HG02885 (cell line): ENCODE measurements around the gene SFI1.
"Not testable (repeated sequence)": the region's sequence is repeated elsewhere in the genome, so short reads cannot be mapped to it uniquely, and the experiment has no call there.

Experiments used
- ATAC-seq: cut with Tn5 transposase; IDR thresholded peaks from one replicate; pipeline ENCODE4 v1.9.1; 2021; ENCODE audit warnings: mild to moderate bottlenecking; ENCODE audit not compliant: unreplicated experiment, poor library complexity

SFI1 gene

GRCh38 chr22:31533374-31533773 lies 37.0 kb downstream of the SFI1 start:
- no peak for ATAC-seq

GRCh38 chr22:31537019-31537535 lies 40.7 kb downstream of the SFI1 start:
- no peak for ATAC-seq

GRCh38 chr22:31538815-31539214 lies 42.5 kb downstream of the SFI1 start:
- no peak for ATAC-seq

- ATAC-seq, result not testable (repeated sequence)
Measured at GRCh38 chr22:31540166-31540565, 43.8 kb downstream of the SFI1 start.

- ATAC-seq, result no peak
Measured at GRCh38 chr22:31540966-31541365, 44.6 kb downstream of the SFI1 start.

DNA sequence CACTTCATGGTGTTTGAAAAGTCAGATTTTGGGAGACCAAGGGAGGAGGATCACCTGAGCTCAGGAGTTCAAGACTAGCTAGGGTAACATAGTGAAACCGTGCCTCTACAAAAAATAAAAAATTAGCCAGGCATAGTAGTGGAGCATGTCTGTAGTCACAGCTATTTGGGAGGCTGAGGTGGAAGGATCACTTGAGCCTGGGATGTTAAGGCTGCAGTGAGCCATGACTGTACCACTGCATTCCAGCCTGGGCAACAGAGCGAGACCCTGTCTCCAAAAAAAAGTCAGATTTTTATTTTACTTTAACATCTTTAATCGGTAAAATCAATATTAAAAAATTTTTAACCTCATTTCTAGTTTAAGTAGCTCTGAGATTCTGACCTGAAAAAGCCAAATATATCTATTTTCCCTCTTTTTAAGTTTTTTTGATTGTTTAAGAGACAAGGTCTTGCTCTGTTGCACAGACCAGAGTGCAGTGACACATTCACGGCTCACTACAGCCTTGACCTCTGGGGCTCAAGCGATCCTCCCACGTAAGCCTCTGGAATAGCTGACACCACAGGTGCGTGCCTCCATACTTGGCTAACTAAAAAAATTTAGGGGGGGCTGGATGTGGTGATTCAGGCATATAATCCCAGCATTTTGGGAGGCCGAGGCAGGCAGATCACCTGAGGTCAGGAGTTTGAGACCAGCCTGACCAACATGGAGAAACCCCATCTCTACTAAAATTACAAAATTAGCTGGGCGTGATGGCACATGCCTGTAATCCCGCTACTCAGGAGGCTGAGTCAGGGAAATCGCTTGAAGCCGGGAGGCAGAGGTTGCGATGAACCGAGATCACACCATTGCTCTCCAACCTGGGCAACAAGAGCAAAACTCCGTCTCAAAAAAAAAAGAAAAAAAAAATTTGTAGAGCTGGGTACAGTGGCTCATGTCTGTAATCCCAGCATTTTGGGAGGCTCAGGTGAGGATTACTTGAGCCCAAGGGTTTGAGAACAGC lies 48.4 kb downstream of the SFI1 start:
- ATAC-seq, result no peak

DNA sequence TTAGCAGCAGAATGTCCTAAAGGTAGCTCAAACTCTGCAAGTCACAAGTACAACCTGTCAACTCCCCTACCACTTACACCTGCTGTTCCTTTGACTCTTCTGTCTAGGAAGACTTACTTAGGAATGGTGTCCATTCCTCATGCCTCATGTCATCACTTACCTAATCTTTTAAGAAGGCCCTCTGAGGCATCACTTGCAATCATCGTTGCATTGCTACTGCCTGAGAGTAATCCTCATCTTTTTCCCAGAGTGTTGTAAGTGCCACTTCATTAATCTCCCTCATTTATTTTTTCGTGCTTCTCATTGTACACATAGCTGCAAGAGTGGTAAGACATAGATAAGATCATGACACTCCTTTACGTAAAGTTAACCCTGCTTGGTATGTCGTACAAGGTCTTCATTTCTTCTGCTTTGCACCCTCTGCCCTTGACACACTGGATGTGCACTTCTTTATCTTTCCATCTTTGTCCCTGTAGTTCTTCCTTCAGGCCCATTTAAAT lies 54.6 kb downstream of the SFI1 start:
- ATAC-seq, result no peak

- no peak for ATAC-seq
Measured at GRCh38 chr22:31556627-31557203, 60.4 kb downstream of the SFI1 start.

DNA sequence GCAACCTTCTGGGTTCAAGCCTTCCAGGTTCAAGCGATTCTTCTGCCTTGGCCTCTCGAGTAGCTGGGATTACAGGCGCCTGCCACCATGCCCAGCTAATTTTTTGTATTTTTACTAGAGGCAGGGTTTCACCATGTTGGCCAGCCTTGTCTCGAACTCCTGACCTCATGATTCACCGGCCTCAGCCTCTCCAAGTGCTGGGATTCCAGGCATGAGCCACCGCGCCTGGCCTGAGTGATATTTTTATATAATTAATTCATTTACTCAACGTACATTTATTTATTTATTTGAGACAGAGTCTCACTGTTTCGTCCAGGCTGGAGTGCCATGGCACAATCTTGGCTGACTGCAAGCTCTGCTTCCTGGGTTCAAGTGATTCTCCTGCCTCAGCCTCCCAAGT lies 62.2 kb downstream of the SFI1 start:
- ATAC-seq, result not testable (repeated sequence)

DNA sequence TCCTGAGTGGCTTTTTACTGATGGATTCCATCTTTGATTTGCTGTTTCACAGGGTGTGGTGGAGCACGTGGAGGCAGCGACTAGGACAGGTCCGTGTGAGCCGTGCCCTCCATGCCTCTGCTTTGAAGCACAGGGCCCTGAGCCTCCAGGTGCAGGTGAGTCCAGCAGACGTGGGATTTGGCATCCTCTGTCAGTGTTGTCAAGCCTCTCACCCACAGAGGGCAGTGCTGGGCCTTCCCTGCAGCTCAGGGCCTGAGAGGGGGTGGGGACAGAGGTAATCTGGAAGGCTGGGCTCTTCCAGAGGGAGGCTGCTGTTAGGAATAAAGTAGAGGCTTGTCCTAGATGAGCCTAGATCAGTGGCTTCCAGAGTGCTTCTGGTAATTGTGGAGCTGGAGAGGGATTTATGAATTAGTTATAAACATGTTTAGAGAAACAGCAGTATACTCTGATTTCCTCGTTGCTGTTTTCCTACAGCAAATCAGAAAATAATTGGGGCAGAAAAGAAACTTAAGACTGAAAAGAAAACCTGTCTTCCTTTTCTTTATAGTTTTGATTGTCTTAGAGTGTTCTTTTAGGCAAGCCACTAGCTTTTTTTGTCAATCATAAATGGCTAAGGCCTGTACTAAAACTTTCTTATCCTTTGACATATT lies 65.0 kb downstream of the SFI1 start:
- no peak for ATAC-seq

GRCh38 chr22:31561970-31562369 lies 65.6 kb downstream of the SFI1 start:
- no peak for ATAC-seq

- ATAC-seq, result no peak
Measured at GRCh38 chr22:31566484-31566883, 70.1 kb downstream of the SFI1 start.

- no peak for ATAC-seq
Measured at GRCh38 chr22:31567196-31567595, 70.9 kb downstream of the SFI1 start.

- no peak for ATAC-seq
Measured at GRCh38 chr22:31567702-31568101, 71.4 kb downstream of the SFI1 start.

DNA sequence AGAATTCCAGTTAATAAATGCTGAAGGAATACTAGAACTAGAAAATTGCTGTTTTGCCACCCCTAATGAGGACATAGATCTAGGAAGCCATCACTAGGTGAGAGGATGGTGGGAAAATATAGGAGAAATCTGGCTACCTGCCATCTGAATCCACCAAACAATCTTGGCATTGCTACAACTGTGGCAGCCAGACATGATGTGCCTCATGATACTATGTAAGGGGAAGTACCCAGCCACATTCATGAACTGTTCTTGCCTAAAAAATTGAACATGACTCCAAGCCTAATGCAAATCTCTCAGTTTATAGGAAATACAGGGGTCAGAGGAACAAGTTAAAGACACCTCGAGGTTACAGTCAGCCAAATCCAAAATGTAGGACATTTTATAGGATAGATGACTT lies 72.8 kb downstream of the SFI1 start:
- ATAC-seq, result no peak

GRCh38 chr22:31572939-31573338 lies 76.6 kb downstream of the SFI1 start:
- ATAC-seq, result no peak

GRCh38 chr22:31574055-31574670 lies 77.8 kb downstream of the SFI1 start:
- ATAC-seq, result no peak

- ATAC-seq, result no peak
Measured at GRCh38 chr22:31575190-31575589, 78.9 kb downstream of the SFI1 start.

- ATAC-seq, result no peak
Measured at GRCh38 chr22:31577711-31578110, 81.4 kb downstream of the SFI1 start.

- no peak for ATAC-seq
Measured at GRCh38 chr22:31578171-31578570, 81.8 kb downstream of the SFI1 start.
